Neural progenitor cell (in vitro differentiated cells): ENCODE data around the gene UCN.

Source experiments
- CTCF ChIP-seq: fragments of 200-600 bp; sonication (generic); IDR thresholded peaks from 2 replicates; pipeline ENCODE4 v1.5.1; 2017; ENCODE audit warnings: antibody characterized with exemption, mild to moderate bottlenecking
- EZH2 ChIP-seq: fragments of 200-600 bp; sonication (generic); IDR thresholded peaks from 2 replicates; pipeline ENCODE4 v1.6.1; 2017; ENCODE audit warnings: antibody characterized with exemption, mild to moderate bottlenecking, moderate library complexity

GRCh38 chr2:27322766-27323595, 14.7 kb upstream of the UCN start, which contains the start of gene MPV17:
- TF ChIP-seq EZH2 = no peak
- no peak for TF ChIP-seq CTCF
